DOHH2 (cell line): ENCODE measurements around the gene RSF1.

Experiments used
- EZH2phosphoT487 ChIP-seq: fragments of 200-600 bp; sonication (generic); IDR thresholded peaks from 2 replicates; pipeline ENCODE4 v1.6.1; 2017; ENCODE audit warnings: borderline replicate concordance, mild to moderate bottlenecking, antibody characterized with exemption, low read length, moderate library complexity, mixed read lengths
- TF ChIP-seq, protein P1 (sequence below): fragments of 200-600 bp; sonication (generic); IDR thresholded peaks from one replicate; pipeline ENCODE4 v1.5.1; 2014; ENCODE audit warnings: antibody characterized with exemption, mild to moderate bottlenecking, low read depth, low read length; ENCODE audit not compliant: poor library complexity, severe bottlenecking

GRCh38 chr11:77611921-77612320 is 208.6 kb downstream of the RSF1 start:
- TF ChIP-seq, protein P1, sequence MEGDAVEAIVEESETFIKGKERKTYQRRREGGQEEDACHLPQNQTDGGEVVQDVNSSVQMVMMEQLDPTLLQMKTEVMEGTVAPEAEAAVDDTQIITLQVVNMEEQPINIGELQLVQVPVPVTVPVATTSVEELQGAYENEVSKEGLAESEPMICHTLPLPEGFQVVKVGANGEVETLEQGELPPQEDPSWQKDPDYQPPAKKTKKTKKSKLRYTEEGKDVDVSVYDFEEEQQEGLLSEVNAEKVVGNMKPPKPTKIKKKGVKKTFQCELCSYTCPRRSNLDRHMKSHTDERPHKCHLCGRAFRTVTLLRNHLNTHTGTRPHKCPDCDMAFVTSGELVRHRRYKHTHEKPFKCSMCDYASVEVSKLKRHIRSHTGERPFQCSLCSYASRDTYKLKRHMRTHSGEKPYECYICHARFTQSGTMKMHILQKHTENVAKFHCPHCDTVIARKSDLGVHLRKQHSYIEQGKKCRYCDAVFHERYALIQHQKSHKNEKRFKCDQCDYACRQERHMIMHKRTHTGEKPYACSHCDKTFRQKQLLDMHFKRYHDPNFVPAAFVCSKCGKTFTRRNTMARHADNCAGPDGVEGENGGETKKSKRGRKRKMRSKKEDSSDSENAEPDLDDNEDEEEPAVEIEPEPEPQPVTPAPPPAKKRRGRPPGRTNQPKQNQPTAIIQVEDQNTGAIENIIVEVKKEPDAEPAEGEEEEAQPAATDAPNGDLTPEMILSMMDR: no peak
- TF ChIP-seq EZH2phosphoT487: no peak
